Large intestine (tissue), 3 donors: Measurements from ENCODE around the gene SPNS2. TPM values are rescaled to one million over a fixed set of nuclear protein-coding genes. Genes with fewer than 3 reads are reported as not detected.

Experiments
- DNase-seq, 2 donors: peaks; one replicate each; pipeline versions ENCODE4 v3.0.0 to v3.0.0-alpha.2; 2013
- H3K27ac ChIP-seq: one replicate; pipeline ENCODE4 v1.5.1; 2013; ENCODE audit warnings: low read length
- H3K27me3 ChIP-seq: 2 replicates; pipeline ENCODE4 v1.6.1; 2013; ENCODE audit warnings: low read length; ENCODE audit not compliant: control insufficient read depth, insufficient read depth
- H3K36me3 ChIP-seq: 2 replicates; pipeline ENCODE4 v1.6.1; 2013; ENCODE audit warnings: low read length; ENCODE audit not compliant: control insufficient read depth, insufficient read depth
- H3K4me1 ChIP-seq: one replicate; pipeline ENCODE4 v1.6.1; 2013; ENCODE audit warnings: low read length; ENCODE audit not compliant: control insufficient read depth, insufficient read depth
- H3K4me3 ChIP-seq: one replicate; pipeline ENCODE4 v1.5.1; 2013; ENCODE audit warnings: low read length
- H3K9me3 ChIP-seq: one replicate; pipeline ENCODE4 v1.6.1; 2013; ENCODE audit warnings: mild to moderate bottlenecking, low read depth, low read length, moderate library complexity; ENCODE audit not compliant: control insufficient read depth
- WGBS: methylation state at CpG from one replicate; pipeline ENCODE4 v1.1.5; 2013; ENCODE audit warnings: low lambda C conversion rate; ENCODE audit not compliant: insufficient coverage; 5-methylcytosine and 5-hydroxymethylcytosine counted together
- polyA plus RNA-seq: library from polyadenylated mRNA; unstranded; fragments of 120-200 nt; gene quantifications from one replicate; pipeline ENCODE4 v1.2.1, GENCODE V29; 2013

SPNS2 gene
- polyA plus RNA-seq, 1 donor, result 13.3 TPM

GRCh38 chr17:4544135-4544950, 45.7 kb downstream of the SPNS2 start:
- no peaks in the 10 kb centered on the region for H3K9me3 ChIP-seq
- H3K4me1 ChIP-seq, result peaks cover 24% of the 10 kb centered on the region
- peaks cover 85% of the 10 kb centered on the region for H3K36me3 ChIP-seq
- no peak overlapping the region for H3K27ac ChIP-seq
- no peaks in the 10 kb centered on the region for H3K27me3 ChIP-seq
- no CpG with 5 or more reads among the region's 37 CpGs for WGBS
- no peak for DNase-seq
- H3K4me3 ChIP-seq, result no peak overlapping the region

- Histone ChIP-seq H3K9me3 (no peaks in the 10 kb centered on the region), H3K4me3 (no peak overlapping the region), H3K36me3 (peaks cover 85% of the 10 kb centered on the region), H3K27me3 (no peaks in the 10 kb centered on the region), H3K27ac (no peak overlapping the region), H3K4me1 (peaks cover 21% of the 10 kb centered on the region)
- no peak for DNase-seq
- WGBS, result no CpG with 5 or more reads among the region's 18 CpGs
Measured at GRCh38 chr17:4544951-4545216, 46.2 kb downstream of the SPNS2 start.

GRCh38 chr17:4545217-4545951, 46.7 kb downstream of the SPNS2 start:
- H3K27me3 ChIP-seq, result no peaks in the 10 kb centered on the region
- no CpG with 5 or more reads among the region's 32 CpGs for WGBS
- peaks cover 86% of the 10 kb centered on the region for H3K36me3 ChIP-seq
- no peak overlapping the region for H3K4me3 ChIP-seq
- H3K27ac ChIP-seq, result no peak overlapping the region
- H3K9me3 ChIP-seq, result no peaks in the 10 kb centered on the region
- DNase-seq, result no peak
- H3K4me1 ChIP-seq, result peaks cover 17% of the 10 kb centered on the region

- H3K9me3 ChIP-seq, result no peaks in the 10 kb centered on the region
- peaks cover 86% of the 10 kb centered on the region for H3K36me3 ChIP-seq
- WGBS, result no CpG with 5 or more reads among the region's 17 CpGs
- no peak overlapping the region for H3K27ac ChIP-seq
- H3K27me3 ChIP-seq, result no peaks in the 10 kb centered on the region
- H3K4me3 ChIP-seq, result no peak overlapping the region
- no peak for DNase-seq
- H3K4me1 ChIP-seq, result no peaks in the 10 kb centered on the region
Measured at GRCh38 chr17:4547118-4547906, 48.6 kb downstream of the SPNS2 start.

- Histone ChIP-seq H3K27ac (no peak overlapping the region), H3K36me3 (peaks cover 85% of the 10 kb centered on the region), H3K9me3 (no peaks in the 10 kb centered on the region), H3K4me3 (no peak overlapping the region), H3K27me3 (no peaks in the 10 kb centered on the region), H3K4me1 (no peaks in the 10 kb centered on the region)
- DNase-seq, result no peak
- WGBS, result no CpG with 5 or more reads among the region's 18 CpGs
Measured at GRCh38 chr17:4548061-4548461, 49.4 kb downstream of the SPNS2 start.

- WGBS, result no CpG with 5 or more reads among the region's 24 CpGs
Measured at GRCh38 chr17:4548721-4549531, 50.2 kb downstream of the SPNS2 start.

GRCh38 chr17:4549781-4550533, 51.3 kb downstream of the SPNS2 start:
- Histone ChIP-seq H3K4me1 (peaks cover 5% of the 10 kb centered on the region), H3K27me3 (no peaks in the 10 kb centered on the region), H3K27ac (no peak overlapping the region), H3K4me3 (no peak overlapping the region), H3K9me3 (no peaks in the 10 kb centered on the region), H3K36me3 (peaks cover 79% of the 10 kb centered on the region)
- WGBS, result no CpG with 5 or more reads among the region's 25 CpGs
- DNase-seq, result no peak

More at GRCh38 chr17:4548721-4549531, 50.2 kb downstream of the SPNS2 start:
- H3K27ac ChIP-seq, result no peak overlapping the region
- H3K4me1 ChIP-seq, result peaks cover under 1% of the 10 kb centered on the region
- H3K4me3 ChIP-seq, result no peak overlapping the region
- no peaks in the 10 kb centered on the region for H3K9me3 ChIP-seq
- no peak for DNase-seq
- H3K36me3 ChIP-seq, result peaks cover 84% of the 10 kb centered on the region
- H3K27me3 ChIP-seq, result no peaks in the 10 kb centered on the region

GRCh38 chr17:4550534-4551039, 51.9 kb downstream of the SPNS2 start:
- H3K36me3 ChIP-seq, result peaks cover 75% of the 10 kb centered on the region
- no peak overlapping the region for H3K4me3 ChIP-seq
- no peak overlapping the region for H3K27ac ChIP-seq
- H3K27me3 ChIP-seq, result no peaks in the 10 kb centered on the region
- no CpG with 5 or more reads among the region's 16 CpGs for WGBS
- H3K9me3 ChIP-seq, result no peaks in the 10 kb centered on the region
- peaks cover 5% of the 10 kb centered on the region for H3K4me1 ChIP-seq
- no peak for DNase-seq

- H3K4me1 ChIP-seq, result peaks cover 9% of the 10 kb centered on the region
- no CpG with 5 or more reads among the region's 8 CpGs for WGBS
- DNase-seq, result no peak
- no peaks in the 10 kb centered on the region for H3K9me3 ChIP-seq
- no peak overlapping the region for H3K27ac ChIP-seq
- H3K27me3 ChIP-seq, result no peaks in the 10 kb centered on the region
- H3K36me3 ChIP-seq, result peaks cover 70% of the 10 kb centered on the region
- H3K4me3 ChIP-seq, result no peak overlapping the region
Measured at GRCh38 chr17:4551141-4551540, 52.5 kb downstream of the SPNS2 start.
